GM19455 (cell line): ENCODE data around the gene LOXHD1.
A peak's percentile ranks its signal among the peaks of the same experiment; 100 is the strongest.

ENCODE experiments used
- ATAC-seq: cut with Tn5 transposase; IDR thresholded peaks from one replicate; pipeline ENCODE4 v1.9.1; 2021; ENCODE audit not compliant: unreplicated experiment

Gene LOXHD1

DNA sequence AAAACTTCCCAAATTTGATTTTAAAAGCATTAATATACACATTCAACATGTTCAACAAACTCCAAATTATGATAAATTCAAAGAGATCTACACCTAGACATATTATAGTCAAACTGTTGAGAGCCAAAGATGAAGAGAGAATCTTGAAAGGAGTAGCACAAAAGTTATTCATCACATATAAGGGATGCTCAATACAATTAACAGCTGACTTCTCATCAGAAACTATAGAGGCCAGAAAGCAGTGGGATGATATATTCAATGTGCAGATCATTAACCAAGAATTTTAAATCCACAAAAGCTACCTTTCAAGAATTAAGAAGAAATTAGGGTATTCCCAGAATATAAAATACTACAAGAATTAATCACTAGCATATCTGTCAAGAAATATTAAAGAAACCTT is 75.4 kb downstream of the LOXHD1 start:
- no peak for ATAC-seq

DNA sequence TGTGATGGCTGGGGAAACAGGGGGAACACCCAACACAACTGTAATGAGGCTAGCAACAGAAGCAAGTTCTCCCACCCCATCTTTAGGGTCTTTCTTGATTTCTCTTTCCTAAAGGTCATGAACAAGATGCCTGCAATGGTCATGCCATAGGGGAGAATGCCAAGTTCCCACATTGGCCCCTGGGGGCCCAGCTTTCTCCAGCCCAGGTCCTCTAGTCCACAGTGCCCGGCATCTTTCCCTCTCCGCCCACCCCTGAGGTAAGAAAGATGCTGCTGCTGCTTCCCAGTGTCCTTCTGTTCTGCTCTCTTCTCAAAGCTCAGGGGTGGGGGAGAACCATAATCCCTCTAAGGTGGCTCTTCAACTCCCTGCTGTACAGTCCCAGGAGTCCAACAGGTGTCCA is 78.0 kb downstream of the LOXHD1 start:
- no peak for ATAC-seq

DNA sequence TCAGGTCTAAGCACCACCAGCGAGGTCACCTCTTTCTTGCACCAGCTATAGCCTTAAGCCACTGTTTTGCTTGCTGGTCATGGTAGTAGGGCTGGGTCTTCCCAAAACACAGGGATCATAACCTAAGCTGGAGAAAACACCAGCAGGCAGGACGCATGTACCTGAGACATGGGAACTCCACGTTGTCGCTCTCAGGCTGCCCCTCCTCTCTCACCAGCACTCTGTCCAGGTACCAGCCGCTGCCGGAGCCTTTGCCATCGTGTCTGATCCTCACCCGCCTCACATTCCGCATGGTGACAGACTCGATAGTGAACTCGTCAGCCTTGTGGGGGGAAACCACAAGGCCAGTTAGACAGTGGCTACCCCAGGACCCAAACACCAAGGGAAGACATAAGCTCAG is 79.5 kb downstream of the LOXHD1 start:
- no peak for ATAC-seq

GRCh38 chr18:46575851-46576250 is 81.2 kb downstream of the LOXHD1 start:
- ATAC-seq, result no peak

DNA sequence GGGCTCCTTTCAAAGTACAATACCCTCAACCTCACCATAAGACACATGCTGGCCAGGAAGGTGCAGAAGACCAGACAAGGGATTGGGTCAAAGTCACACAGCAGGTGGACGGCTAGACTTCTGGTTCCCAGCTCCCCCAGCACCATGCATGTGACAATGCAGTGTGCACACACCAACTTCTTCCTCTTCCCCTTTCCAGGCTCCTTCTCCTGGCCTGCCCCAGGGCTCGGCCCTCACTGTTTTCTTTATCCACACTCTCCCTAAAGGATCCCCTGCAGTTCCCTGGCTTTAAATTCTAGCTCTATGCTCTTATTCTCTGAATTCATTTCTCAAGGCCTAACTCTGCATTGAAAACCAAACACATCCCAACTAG is 82.3 kb downstream of the LOXHD1 start:
- ATAC-seq, result no peak

- peak; percentile 71 for ATAC-seq
Measured at GRCh38 chr18:46574000-46574742, 82.8 kb downstream of the LOXHD1 start.

DNA sequence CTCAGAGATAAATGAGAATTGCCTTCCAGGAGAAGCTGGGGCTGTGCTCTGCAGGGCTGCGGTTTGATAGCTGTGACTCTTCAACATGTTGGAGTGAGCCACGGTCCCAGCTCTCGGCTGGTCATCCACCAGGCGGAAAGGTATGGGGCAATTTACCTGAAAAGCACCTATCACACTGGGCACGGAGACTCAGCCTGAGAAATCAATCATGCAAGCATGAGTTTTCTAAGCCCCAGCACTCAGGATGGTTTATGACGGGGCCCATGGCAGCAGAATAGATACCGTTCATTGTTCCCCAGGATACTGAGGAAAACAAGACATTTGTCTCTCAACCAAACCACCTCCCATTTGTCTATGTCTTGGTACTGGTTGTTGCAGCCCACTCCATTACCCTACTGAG is 83.9 kb downstream of the LOXHD1 start:
- no peak for ATAC-seq

- no peak for ATAC-seq
Measured at GRCh38 chr18:46571756-46572155, 85.3 kb downstream of the LOXHD1 start.

- ATAC-seq, result no peak
Measured at GRCh38 chr18:46570666-46571065, 86.4 kb downstream of the LOXHD1 start.

DNA sequence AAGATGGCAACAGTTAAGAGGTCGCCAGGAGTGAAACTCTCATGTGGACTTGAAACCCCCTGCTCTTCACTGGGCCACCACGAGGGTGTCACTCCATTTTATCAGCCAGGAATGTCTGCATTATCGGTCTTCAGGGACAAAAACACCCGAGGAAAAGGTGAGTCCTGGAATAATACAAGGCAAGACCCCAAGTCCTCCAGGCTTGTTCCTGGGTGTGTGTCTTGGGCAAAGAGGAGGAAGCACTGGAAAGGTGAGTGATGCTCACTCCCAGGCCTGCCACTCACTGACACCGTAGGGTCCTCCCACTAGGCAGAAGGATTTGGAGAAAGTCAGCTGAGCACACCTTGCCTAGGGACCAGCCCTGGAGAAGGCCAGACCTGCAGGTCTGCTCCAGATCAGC is 86.9 kb downstream of the LOXHD1 start:
- no peak for ATAC-seq

DNA sequence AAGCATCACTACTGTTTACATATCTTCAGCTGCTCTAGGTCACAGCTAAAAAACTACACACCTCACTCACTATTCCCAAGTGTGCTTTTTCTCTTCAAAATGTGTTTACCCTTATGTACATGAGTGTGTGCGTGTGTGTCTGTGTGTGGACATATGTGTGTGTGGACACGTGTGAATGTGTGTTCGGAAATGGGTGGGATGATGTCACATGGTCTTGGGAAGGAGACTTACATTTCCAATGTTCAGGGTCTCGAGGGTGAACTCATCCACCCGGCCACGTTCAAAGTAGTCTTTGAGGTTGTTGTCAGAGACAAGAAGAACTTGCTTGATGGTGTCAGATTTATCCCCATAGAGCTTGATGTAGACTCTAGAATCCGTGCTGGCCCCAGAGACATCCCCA is 87.8 kb downstream of the LOXHD1 start:
- ATAC-seq, result no peak

DNA sequence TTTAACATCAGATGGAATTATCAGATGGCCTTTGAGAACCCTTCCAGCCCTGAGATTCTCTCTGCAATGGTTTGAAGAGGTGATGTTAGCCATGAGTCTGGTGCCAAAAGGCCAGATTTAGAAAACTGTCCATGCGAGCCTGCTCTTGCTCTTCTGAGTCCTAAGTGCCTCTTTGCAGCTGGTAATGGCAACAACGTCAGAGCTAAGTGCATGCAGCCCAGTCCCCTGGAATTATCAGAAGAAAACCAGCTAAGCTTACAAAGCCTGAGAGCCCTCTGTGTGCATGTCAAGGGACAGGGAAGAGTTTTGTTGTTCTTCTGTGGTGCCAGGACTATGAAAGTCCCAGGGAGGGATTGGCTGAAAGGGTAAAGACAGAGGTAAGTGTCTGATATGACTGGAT is 89.8 kb downstream of the LOXHD1 start:
- ATAC-seq, result no peak

GRCh38 chr18:46566111-46566510 is 90.9 kb downstream of the LOXHD1 start:
- no peak for ATAC-seq

DNA sequence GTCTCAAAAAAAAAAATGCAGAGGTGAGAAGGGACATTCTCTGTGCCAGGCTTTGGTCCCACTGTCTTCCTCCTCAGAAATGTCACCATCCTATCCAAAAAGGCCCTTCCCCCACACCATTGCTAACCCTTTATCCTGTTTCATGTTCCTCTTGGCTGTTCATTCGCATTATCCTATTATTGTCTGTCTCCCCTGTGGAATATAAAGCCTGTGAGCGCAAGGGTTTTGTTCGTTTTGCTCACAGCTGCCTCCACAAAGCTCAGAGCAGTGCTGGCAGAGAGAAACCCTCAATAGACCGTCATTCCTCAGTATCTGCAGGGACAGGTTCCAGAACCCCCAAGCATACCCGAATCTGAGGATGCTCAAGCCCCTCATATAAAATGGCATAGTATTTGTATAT is 91.8 kb downstream of the LOXHD1 start:
- no peak for ATAC-seq

- no peak for ATAC-seq
Measured at GRCh38 chr18:46563317-46563716, 93.7 kb downstream of the LOXHD1 start.

GRCh38 chr18:46562674-46563192 is 94.3 kb downstream of the LOXHD1 start:
- ATAC-seq, result no peak

- no peak for ATAC-seq
Measured at GRCh38 chr18:46560671-46561045, 96.4 kb downstream of the LOXHD1 start.

DNA sequence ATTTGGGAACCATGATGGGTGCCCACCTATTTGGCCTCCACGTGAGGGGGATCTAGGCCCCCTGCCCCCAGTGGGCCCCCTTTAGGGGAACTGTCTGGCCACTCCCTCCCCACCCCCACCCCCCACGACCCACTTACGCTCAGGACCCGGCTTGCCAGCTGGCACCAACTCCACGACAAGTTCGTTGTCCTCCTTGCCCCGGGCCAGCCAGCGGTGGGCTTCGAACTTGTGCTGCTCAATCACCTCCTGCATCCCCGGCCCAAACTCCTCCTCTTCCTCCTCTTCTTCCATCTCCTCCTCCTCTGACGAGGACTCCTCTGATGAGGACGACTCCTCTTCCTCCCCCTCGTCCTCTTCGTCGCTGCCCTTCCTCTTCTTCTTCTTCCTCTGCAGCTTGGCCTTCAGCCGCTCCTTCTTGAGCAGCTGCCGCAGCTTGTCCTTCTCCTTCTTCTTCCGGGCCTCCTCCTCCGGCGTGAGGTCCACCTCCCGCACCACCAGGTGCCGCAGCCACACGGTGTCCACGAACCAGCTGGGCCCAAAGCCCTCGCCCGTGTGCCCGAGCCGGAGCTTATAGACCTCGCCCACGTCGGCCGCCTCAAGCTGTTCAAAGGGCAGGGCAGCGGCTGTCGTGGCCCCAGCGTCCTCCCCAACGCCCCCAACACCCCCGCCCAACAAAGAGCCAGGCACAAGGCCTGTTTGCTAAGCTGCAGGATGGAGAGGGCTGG is 96.9 kb downstream of the LOXHD1 start:
- ATAC-seq, result no peak

DNA sequence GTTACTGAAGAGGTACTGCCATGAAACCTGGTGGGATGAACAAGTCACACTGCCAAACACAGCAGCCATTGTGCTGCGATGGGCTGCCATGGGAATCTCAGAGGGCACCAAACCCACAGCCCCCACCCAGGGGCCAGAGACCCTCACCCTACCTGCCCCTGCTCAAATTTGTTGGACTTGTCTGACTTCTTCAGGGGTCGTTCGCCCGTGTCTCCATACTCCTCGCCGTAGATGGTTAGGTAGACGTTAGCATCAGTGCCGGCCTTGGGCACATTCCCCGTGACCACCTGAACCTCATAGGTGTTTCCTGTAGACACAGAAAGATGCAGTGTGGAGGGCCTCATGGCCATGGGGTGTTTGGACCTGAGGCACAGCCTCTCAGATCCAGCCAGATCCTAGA is 97.7 kb downstream of the LOXHD1 start:
- ATAC-seq, result no peak

- no peak for ATAC-seq
Measured at GRCh38 chr18:46556590-46557206, 100.3 kb downstream of the LOXHD1 start.

DNA sequence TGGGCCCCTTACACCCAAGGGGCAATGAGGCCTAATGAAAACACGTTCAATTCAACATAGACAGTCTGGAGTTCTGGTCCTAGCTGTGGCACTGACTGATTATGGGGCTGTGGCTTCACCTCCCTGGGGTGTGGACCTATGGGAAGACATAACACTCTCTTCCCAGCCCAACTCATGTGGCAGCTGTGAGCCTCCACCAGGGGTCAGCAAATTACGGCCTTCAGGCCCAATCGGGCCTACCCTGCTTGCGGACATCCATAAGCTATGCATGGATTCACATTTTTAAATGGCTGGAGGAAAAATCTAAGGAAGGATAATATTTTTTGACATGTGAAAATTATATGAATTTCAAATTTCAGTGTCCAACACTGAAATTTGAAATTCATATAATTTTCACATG is 101.3 kb downstream of the LOXHD1 start:
- no peak for ATAC-seq

- no peak for ATAC-seq
Measured at GRCh38 chr18:46555213-46555612, 101.8 kb downstream of the LOXHD1 start.
